Prostate gland (tissue), 2 donors: ENCODE results near the gene SMAD2.

Experiments
- CTCF ChIP-seq, 4 experiments: fragments of 200-600 bp in 2 of 4; fragments of 450-650 bp in 2 of 4; sonication (generic) in 2 of 4; IDR thresholded peaks; 1 replicate in 3 of 4; 2 replicates in 1 of 4; pipeline ENCODE4 v1.5.1; 2016 to 2019; ENCODE audit warnings: antibody characterized with exemption in 4 of 4, mild to moderate bottlenecking in 2 of 4, moderate library complexity in 2 of 4
- POLR2A ChIP-seq: fragments of 450-650 bp; IDR thresholded peaks from one replicate; pipeline ENCODE4 v1.6.1; 2016; ENCODE audit warnings: antibody characterized with exemption, mild to moderate bottlenecking
- POLR2AphosphoS5 ChIP-seq: sonication (generic); formaldehyde crosslinking; IDR thresholded peaks from one replicate; pipeline ENCODE4 v1.6.1; 2017; ENCODE audit warnings: antibody characterized with exemption

- no peak for TF ChIP-seq POLR2A
- no peak for TF ChIP-seq CTCF (IDR thresholded peaks at IDR 0.05)
- TF ChIP-seq POLR2AphosphoS5, result no peak
These were observed 59.9 kb downstream of the SMAD2 start for GRCh38 chr18:47870605-47871004.
